ENCODE measurements around the gene POFUT2. TPM values are rescaled to one million over a fixed set of nuclear protein-coding genes. Genes with fewer than 3 reads are reported as not detected.

The POFUT2 gene
- total RNA-seq, 4 donors from 2014 or later: 17.5 to 48.9 (median 19.8) TPM

- ATAC-seq (ENCODE audit: low FRiP score): no peak
- peak; percentile 16 for DNase-seq (ENCODE audit: low spot score)
These were observed 13.3 kb upstream of the POFUT2 start for GRCh38 chr21:45300786-45301520.

DNA sequence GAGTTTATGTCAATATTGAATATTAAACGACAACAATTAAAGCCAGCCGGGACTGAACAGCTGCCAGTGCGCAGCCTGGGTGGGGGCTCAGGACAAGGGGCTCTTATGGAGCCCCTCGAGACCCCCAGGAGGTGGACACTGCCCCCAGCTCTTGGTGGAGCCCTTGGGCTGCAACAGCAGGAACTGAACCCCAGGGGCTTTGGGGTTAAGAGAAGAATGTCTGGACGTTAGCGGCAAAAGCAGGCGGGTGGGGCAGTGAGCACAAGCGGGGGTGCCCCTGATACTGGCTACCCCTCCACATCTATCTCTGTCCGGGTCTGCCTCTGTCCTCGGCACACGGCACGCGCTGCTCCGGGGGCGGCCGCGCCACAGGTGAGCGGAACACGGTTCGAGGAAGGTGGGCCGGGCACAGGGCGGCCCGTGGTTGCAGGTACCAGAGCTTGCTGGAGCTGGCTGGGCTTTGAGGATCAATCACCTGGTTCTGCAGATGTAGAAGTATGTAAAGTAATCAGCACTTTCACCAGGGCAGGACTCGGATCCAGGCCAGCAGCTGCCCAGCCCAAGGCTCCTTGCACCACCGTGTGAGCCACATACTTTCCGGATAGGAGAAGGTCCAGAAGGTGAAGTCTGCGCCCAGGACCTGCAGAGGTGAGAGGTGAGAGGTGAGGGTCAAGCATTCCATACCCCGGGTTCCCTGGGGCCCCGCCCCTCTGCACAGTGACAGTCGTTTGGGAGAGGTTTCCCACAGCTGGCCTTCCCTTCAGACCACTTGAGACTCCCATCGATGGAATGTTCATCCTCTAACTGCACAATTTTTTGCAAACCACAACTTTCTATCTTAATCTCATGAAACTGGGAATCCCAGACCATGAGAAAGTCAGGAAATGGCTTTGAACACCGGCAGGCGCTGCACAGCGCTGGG, 12.4 kb upstream of the POFUT2 start:
- TF ChIP-seq CTCF (IDR thresholded peaks at IDR 0.05): no peak
- no peak for ATAC-seq (ENCODE audit: low FRiP score)
- DNase-seq (ENCODE audit: low spot score): no peak

More at GRCh38 chr21:45300786-45301520, 13.3 kb upstream of the POFUT2 start:
- no peak for TF ChIP-seq CTCF (IDR thresholded peaks at IDR 0.05)

- DNase-seq (ENCODE audit: low spot score) (no peak), ATAC-seq (ENCODE audit: low FRiP score) (no peak)
- TF ChIP-seq CTCF (IDR thresholded peaks at IDR 0.05): no peak
These were observed 11.6 kb upstream of the POFUT2 start for GRCh38 chr21:45299026-45299863.

DNA sequence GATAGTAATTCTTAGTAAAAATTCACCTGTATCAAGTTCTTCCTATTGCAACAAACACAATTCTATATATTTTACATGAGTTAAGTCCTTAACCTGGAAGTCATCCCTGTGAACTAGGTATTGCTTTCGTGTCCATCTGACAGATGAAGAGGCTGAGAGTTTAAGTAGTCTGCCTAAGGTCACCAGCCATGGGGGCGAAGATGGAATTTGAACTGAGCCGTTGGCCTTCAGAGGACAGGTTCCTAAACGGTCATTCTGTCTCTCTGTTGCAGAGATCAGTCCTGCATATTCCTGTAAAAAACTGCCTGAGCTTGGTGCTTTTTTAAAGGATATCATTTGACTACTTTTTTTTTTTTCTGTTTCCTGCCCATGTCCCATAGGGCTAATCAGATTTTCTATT, 10.2 kb upstream of the POFUT2 start:
- DNase-seq (ENCODE audit: low spot score): no peak

DNA sequence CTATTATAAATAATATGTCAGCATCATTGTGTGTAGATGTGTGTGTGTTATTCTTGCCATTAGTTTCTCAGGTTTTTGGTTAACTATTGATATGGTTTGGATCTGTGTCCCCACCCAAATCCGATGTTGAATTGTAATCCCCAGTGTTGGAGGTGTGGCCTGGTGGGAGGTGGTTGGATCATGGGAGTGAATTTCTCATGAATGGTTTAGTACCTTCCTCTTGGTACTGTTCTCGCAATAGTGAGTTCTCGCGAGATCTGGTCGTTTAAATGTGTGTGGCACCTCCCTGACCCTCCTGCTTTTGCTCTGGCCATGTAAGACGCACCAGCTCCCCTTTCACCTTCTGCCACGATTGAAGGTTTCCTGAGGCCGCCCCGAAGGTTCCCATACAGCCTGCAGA, 9.6 kb upstream of the POFUT2 start:
- no peak for ATAC-seq (ENCODE audit: low FRiP score)
- DNase-seq (ENCODE audit: low spot score): no peak
- no peak for TF ChIP-seq CTCF (IDR thresholded peaks at IDR 0.05)

More for the DNA sequence above, 10.2 kb upstream of the POFUT2 start:
- no peak for ATAC-seq (ENCODE audit: low FRiP score)
- no peak for TF ChIP-seq CTCF (IDR thresholded peaks at IDR 0.05)

DNA sequence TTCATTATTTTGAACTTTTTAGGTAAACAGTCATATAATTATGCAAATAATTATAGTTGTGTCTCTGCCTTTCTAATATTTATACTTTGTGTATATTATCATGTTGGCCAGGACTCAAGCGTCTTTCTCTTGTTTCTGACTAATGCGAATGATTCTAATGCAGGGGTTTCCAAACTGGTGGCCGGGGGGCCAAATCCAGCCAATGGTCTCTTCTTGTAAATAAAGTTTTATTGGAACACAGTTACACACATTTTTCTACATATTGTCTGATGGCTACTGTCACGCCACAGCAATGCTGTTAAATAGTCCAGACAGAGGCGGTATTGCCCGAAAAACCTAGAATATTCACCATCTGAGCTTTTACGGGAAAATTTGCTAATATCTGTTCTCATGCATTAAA, 8.9 kb upstream of the POFUT2 start:
- DNase-seq (ENCODE audit: low spot score) (no peak), ATAC-seq (ENCODE audit: low FRiP score) (no peak)
- TF ChIP-seq CTCF (IDR thresholded peaks at IDR 0.05): no peak
